Prostate gland (tissue), 2 donors: ENCODE data around the gene WDR82. TPM values are rescaled to one million over a fixed set of nuclear protein-coding genes. Genes with fewer than 3 reads are reported as not detected.

ENCODE experiments used
- DNase-seq: peaks from one replicate; pipeline ENCODE4 v3.0.0-alpha.2; 2019; ENCODE audit warnings: low spot score
- H3K27ac ChIP-seq, 2 donors: fragments of 200-600 bp; sonication (generic); 2 replicates each; pipeline ENCODE4 v1.5.1; 2017 to 2019
- H3K27me3 ChIP-seq: fragments of 200-600 bp; sonication (generic); replicated peaks from 2 replicates; pipeline ENCODE4 v1.5.1; 2019; ENCODE audit not compliant: insufficient read depth
- H3K36me3 ChIP-seq, 2 donors: fragments of 200-600 bp; sonication (generic); 1 replicate in 1 of 2; 2 replicates in 1 of 2; pipeline versions ENCODE4 v1.5.1 to v1.8.1; 2017 to 2019
- H3K4me1 ChIP-seq: fragments of 200-600 bp; sonication (generic); replicated peaks from 2 replicates; pipeline ENCODE4 v1.5.1; 2019
- H3K4me3 ChIP-seq, 2 donors: fragments of 200-600 bp; sonication (generic); 2 replicates each; pipeline ENCODE4 v1.5.1; 2017 to 2019
- H3K9me3 ChIP-seq: fragments of 200-600 bp; sonication (generic); 2 replicates; pipeline ENCODE4 v1.5.1; 2017
- CTCF ChIP-seq, 4 experiments: fragments of 200-600 bp in 2 of 4; fragments of 450-650 bp in 2 of 4; sonication (generic) in 2 of 4; IDR thresholded peaks; 1 replicate in 3 of 4; 2 replicates in 1 of 4; pipeline ENCODE4 v1.5.1; 2016 to 2019; ENCODE audit warnings: antibody characterized with exemption in 4 of 4, mild to moderate bottlenecking in 2 of 4, moderate library complexity in 2 of 4
- POLR2A ChIP-seq: fragments of 450-650 bp; IDR thresholded peaks from one replicate; pipeline ENCODE4 v1.6.1; 2016; ENCODE audit warnings: antibody characterized with exemption, mild to moderate bottlenecking
- POLR2AphosphoS5 ChIP-seq: sonication (generic); formaldehyde crosslinking; IDR thresholded peaks from one replicate; pipeline ENCODE4 v1.6.1; 2017; ENCODE audit warnings: antibody characterized with exemption
- WGBS: methylation state at CpG from one replicate; pipeline ENCODE4 v1.1.5; 2018; 5-methylcytosine and 5-hydroxymethylcytosine counted together
- intact Hi-C: fragments of 100-400 bp; cut with DNase I; formaldehyde crosslinking; loops from one replicate; pipeline ENCODE4 v1.14.2; 2022
- total RNA-seq, 2 donors: library from RNA; depleted of rRNA; stranded (reverse); fragments of >200 nt; gene quantifications; one replicate each; pipeline ENCODE4 v1.1.0, GENCODE V29; 2016

The WDR82 gene
- total RNA-seq, 2 donors from 2014 or later: 52.4 to 86.9 TPM

GRCh38 chr3:52230461-52230860 lies 48.0 kb downstream of the WDR82 start:
- H3K4me1 ChIP-seq: no peaks in the 10 kb centered on the region
- 91% methylated on average over 6 of the region's 6 CpGs for WGBS
- TF ChIP-seq POLR2A: no peak
- no peak for TF ChIP-seq POLR2AphosphoS5
- no peak for TF ChIP-seq CTCF (IDR thresholded peaks at IDR 0.05)
- intact Hi-C loops: no loop called here
- H3K4me3 ChIP-seq: no peak overlapping the region
- H3K27ac ChIP-seq: no peak overlapping the region
- H3K27me3 ChIP-seq: no peaks in the 10 kb centered on the region
- H3K9me3 ChIP-seq: no peaks in the 10 kb centered on the region
- DNase-seq: no peak
- H3K36me3 ChIP-seq: peaks cover 17 to 26% of the 10 kb centered on the region in 2 donors

- Histone ChIP-seq H3K4me1 (no peaks in the 10 kb centered on the region), H3K27me3 (no peaks in the 10 kb centered on the region), H3K4me3 (no peak overlapping the region), H3K36me3 (peaks cover 17 to 26% of the 10 kb centered on the region in 2 donors), H3K9me3 (no peaks in the 10 kb centered on the region), H3K27ac (no peak overlapping the region)
- no peak for TF ChIP-seq CTCF (IDR thresholded peaks at IDR 0.05)
- TF ChIP-seq POLR2AphosphoS5: no peak
- no peak for TF ChIP-seq POLR2A
- 95% methylated on average over 12 of the region's 13 CpGs for WGBS
- intact Hi-C loops: no loop called here
- no peak for DNase-seq
These were observed 48.8 kb downstream of the WDR82 start for GRCh38 chr3:52229656-52230055.

- Histone ChIP-seq H3K4me3 (no peak overlapping the region), H3K4me1 (no peaks in the 10 kb centered on the region), H3K27me3 (no peaks in the 10 kb centered on the region), H3K27ac (no peak overlapping the region), H3K36me3 (peaks cover 17 to 26% of the 10 kb centered on the region in 2 donors), H3K9me3 (no peaks in the 10 kb centered on the region)
- TF ChIP-seq CTCF (IDR thresholded peaks at IDR 0.05): no peak
- no peak for TF ChIP-seq POLR2AphosphoS5
- no peak for TF ChIP-seq POLR2A
- WGBS: 84% methylated on average over 21 of the region's 21 CpGs
- DNase-seq: no peak
- intact Hi-C loops: no loop called here
These were observed 49.6 kb downstream of the WDR82 start for GRCh38 chr3:52228751-52229291.

GRCh38 chr3:52228266-52228665 lies 50.2 kb downstream of the WDR82 start:
- Histone ChIP-seq H3K36me3 (peaks cover 17 to 26% of the 10 kb centered on the region in 2 donors), H3K27ac (no peak overlapping the region), H3K27me3 (no peaks in the 10 kb centered on the region), H3K4me3 (no peak overlapping the region), H3K4me1 (no peaks in the 10 kb centered on the region), H3K9me3 (no peaks in the 10 kb centered on the region)
- intact Hi-C loops: no loop called here
- DNase-seq: no peak
- 81% methylated on average over 10 of the region's 10 CpGs for WGBS
- TF ChIP-seq POLR2AphosphoS5: no peak
- TF ChIP-seq CTCF (IDR thresholded peaks at IDR 0.05): no peak
- TF ChIP-seq POLR2A: no peak

- TF ChIP-seq POLR2A: no peak
- TF ChIP-seq CTCF (IDR thresholded peaks at IDR 0.05): no peak
- WGBS: 81% methylated on average over 7 of the region's 7 CpGs
- Histone ChIP-seq H3K36me3 (peaks cover 17 to 26% of the 10 kb centered on the region in 2 donors), H3K4me1 (no peaks in the 10 kb centered on the region), H3K4me3 (no peak overlapping the region), H3K27ac (no peak overlapping the region), H3K27me3 (no peaks in the 10 kb centered on the region), H3K9me3 (no peaks in the 10 kb centered on the region)
- DNase-seq: no peak
- intact Hi-C loops: no loop called here
These were observed 50.7 kb downstream of the WDR82 start for GRCh38 chr3:52227766-52228165.
